GM21423 (cell line): ENCODE results near the gene GDPGP1.
"Not testable (repeated sequence)": the region's sequence is repeated elsewhere in the genome, so short reads cannot be mapped to it uniquely, and the experiment has no call there.

Source experiments
- ATAC-seq: cut with Tn5 transposase; IDR thresholded peaks from one replicate; pipeline ENCODE4 v1.9.1; 2021; ENCODE audit warnings: mild to moderate bottlenecking, moderate library complexity; ENCODE audit not compliant: unreplicated experiment

Gene GDPGP1

DNA sequence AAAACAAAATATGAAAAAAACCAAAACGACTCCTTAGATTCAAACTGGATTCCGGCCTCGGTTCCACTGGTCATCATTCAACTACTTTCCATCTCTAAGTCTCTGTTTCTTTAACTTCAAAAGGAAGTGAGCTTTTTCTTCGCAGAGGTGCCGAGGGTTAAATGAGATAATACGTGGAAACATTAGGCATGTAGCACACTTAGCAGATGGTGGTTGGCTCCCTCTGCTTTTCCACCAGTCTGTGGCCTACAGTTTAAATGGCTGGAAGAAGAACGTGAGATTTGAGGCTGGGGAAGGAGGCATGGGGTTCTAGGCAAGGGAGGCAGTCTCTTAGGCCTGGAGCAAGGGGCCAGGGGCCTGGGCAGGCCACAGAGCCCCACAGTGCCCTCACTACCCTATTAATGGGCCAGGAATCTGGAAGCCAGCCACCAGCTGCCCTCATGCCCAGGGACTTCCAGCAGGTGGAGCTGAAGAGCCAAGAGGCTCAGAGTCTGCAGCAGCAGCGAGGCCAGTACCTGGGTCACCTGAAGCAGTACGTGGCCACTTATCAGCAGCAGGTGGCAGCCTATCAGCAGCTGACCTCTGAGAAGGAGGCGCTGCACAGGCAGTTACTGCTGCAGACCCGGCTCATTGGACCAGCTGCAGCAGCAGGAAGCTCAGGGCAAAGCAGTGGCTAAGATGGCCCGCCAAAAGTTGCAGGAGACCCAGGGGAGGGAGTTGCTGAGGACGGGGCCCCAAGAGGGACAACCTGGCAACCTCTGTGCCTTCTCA is 59.2 kb downstream of the GDPGP1 start:
- ATAC-seq = not testable (repeated sequence)

DNA sequence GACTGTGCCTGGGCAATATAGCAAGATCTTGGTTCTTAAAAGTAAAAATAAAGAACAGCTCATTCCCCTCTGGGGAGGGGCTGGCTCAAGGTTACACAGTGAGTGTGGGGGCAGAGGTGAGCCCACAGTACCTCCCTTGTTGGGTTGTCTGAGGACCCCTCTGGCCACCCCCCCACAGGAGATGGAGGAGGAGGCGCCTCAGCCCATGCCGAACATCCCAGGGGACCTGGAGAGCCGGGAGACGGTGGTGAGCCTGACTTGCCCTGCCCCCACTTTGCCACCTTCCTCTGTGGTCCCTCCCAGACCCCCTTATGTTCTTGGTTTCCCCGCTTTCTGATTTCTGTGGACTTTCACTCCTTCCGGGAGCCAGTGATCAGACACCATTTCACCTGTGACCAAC is 60.1 kb downstream of the GDPGP1 start:
- ATAC-seq = no peak

GRCh38 chr15:90294601-90295269 is 60.7 kb downstream of the GDPGP1 start:
- no peak for ATAC-seq

DNA sequence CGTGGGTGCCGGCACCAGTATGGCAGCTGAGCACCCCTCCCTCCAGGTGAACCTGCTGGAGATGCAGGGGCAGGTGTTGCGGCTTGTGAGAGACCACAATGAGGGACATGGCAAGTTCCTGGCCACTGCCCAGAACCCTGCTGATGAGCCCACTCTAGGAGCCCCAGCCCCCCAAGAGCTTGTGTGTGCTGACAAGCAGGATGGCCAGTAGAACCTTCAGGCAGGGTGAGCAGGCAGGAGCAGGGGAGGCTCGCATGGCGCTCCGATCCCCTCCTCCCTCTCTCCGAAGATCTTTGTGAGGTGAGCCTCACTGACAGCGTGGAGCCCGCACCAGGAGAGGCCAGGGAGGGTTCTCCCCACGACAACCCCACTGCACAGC is 61.2 kb downstream of the GDPGP1 start:
- ATAC-seq = no peak
